HG02973 (cell line): ENCODE results near the gene ARHGAP33.

Experiments
- ATAC-seq: cut with Tn5 transposase; IDR thresholded peaks from one replicate; pipeline ENCODE4 v1.9.1; 2021; ENCODE audit warnings: moderate library complexity; ENCODE audit not compliant: unreplicated experiment

The ARHGAP33 gene

DNA sequence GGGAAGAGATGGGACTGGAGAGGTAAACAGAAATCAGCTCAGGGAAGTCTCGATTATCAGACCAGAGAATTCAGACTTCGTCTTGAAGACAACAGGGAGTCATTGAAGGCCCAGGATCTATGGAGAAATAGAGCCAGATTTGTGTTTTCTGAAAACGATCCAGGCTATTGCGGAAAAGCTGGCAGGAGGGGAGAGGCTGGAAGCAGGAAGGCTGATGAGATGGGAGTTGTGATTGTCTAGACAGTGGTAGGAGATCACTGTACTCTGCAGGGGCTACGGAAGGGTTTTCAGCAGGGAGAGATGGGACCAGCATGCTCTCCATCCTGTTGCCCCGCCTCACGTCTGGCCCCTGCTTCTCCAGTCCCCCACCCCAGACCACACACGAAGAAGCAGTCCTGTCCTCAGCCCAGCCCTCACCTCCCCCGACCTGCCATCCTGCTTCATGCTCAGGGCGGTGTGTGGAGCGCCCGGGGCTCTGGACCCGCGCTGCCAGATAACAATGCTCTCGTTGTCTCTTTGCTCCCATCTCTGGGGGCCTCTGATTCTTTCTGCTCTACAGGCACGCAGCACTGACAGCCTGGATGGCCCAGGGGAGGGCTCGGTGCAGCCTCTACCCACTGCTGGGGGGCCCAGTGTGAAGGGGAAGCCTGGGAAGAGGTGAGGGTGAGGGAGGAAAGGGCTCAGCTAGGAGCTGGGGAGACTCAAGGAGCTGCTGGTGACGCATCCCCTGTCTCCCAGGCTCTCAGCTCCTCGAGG is 1.9 kb downstream of the ARHGAP33 start:
- no peak for ATAC-seq

DNA sequence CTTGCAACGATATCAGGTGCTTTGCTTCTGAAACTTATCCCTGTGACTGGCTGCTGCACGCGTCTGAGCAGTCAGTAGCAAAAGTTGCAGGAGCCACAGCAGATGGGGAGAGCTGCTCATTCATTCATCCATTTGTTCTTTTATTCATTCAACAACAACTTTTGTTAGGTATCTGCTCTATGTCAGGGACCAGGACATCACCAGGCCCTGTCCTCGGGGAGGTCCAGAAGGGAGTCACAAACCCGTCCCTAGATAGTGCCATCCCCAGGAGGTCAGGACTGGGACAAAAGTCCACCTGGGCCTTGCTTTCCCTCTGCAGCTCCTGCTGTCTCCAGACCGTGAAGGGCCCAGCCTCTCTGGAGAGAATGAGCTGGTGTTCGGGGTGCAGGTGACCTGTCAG is 2.6 kb downstream of the ARHGAP33 start:
- no peak for ATAC-seq

DNA sequence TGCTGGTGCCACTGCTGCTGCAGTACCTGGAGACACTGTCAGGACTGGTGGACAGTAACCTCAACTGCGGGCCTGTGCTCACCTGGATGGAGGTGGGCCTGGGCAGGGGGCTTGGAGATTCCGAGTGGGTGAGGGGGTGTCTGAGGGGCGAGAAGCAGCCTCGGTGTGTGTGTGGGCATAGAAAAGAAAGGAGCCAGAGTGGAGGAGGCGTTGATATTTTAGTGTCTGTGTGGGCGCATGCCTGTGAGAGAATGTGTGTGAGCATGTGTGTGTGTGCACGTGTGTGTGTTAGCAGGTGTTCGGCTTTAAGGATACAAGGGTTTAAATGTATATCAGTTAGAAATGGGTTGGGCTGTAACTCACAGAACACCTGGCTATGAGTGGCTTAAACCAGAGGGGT is 3.7 kb downstream of the ARHGAP33 start:
- no peak for ATAC-seq

DNA sequence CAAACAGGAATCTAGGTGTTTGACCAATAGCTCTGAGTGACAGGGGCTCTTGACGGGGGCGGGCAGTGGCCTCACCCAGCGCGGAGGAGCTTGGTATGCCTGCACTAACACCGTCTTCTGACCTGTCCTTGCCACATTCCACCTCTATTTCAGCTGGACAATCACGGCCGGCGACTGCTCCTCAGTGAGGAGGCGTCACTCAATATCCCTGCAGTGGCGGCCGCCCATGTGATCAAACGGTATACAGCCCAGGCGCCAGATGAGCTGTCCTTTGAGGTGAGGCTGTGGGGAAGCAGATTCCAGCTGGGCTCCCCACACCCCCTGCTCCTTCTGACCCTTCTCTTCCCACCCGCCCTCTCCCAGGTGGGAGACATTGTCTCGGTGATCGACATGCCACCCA is 4.7 kb downstream of the ARHGAP33 start:
- no peak for ATAC-seq

DNA sequence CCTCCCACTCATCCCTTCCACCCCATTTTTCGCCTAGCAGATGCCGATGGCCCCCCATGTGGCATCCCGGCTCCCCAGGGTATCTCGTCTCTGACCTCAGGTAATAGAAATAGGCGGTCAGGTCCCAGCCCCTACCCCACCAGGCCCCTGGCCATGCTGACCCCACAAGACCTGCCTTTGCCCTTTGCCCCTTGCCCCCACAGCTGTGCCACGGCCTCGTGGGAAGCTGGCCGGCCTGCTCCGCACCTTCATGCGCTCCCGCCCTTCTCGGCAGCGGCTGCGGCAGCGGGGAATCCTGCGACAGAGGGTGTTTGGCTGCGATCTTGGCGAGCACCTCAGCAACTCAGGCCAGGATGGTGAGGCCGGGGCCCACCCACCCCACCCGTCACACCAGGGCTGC is 5.4 kb downstream of the ARHGAP33 start:
- ATAC-seq, result no peak

DNA sequence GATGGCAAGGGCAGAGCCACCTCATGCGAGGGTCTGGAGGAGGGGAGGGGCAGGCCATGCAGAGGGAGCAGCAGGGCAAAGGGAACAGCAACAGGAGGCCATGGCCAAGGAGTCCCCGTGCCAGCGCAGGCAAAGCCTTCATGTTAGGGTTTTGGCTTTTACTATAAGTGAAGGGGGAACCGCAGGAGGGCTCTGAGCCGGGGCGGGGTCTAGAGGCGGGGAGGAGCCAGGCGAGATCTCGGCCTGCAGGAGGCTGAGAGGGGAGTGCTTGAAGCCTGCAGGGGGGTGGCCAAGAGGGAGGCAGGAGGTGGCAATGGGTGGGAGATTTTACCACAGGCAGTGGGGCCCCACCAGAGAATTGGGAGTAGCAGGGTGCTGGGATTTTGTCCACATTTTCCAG is 6.3 kb downstream of the ARHGAP33 start:
- no peak for ATAC-seq

DNA sequence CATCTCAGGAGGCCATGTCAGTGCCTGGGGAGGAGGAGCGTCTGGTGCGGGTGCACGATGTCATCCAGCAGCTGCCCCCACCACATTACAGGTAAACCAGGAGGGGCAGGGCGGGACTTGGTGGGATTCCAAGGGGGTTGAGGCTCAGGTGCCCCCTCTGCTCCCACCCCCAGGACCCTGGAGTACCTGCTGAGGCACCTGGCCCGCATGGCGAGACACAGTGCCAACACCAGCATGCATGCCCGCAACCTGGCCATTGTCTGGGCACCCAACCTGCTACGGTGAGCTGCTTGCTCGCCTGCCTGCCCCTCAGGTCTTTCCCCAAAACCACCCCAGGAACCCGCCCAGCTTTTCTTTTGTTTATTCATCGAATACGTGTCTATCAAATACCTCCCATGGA is 7.2 kb downstream of the ARHGAP33 start:
- ATAC-seq, result no peak

DNA sequence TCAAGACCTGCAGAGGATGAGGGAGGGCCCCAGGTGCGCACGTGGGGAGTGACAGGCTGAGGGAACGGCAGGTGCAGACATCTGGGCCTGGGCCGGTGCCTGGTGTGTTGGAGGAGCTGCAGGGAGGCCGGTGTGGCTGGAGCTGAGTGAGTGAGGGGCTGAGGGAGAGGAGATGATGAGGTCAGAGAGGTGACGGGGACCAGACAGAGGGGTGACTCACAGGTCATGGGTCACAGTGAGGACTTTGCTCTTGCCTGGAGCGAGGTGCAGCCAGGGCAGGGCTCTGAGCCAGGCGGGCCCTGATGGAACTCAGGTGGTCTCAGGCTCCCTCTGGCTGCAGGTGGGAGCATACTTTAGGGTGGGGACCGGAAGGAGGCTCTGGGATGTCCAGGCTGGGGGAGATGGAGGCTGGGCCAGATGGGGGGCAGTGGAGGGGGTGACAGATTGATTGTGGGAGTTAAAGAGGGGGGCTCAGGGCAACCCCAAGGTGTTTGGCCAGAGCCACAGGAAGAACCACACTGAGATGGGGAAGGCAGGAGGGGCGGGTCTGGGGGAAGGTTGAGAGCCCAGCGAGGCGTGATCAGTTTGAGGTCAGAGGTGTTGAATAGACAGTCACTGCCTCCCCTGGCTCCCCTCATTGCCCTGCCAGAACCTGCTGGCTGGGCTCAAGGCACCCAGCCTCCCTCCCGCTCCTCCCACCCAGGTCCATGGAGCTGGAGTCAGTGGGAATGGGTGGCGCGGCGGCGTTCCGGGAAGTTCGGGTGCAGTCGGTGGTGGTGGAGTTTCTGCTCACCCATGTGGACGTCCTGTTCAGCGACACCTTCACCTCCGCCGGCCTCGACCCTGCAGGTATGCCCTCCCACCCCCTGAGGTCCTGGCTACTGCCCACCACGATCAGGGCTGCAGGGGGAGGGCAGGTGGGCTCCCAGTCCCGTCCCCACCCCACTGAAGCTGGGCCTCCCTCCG is 8.4 kb downstream of the ARHGAP33 start:
- no peak for ATAC-seq

DNA sequence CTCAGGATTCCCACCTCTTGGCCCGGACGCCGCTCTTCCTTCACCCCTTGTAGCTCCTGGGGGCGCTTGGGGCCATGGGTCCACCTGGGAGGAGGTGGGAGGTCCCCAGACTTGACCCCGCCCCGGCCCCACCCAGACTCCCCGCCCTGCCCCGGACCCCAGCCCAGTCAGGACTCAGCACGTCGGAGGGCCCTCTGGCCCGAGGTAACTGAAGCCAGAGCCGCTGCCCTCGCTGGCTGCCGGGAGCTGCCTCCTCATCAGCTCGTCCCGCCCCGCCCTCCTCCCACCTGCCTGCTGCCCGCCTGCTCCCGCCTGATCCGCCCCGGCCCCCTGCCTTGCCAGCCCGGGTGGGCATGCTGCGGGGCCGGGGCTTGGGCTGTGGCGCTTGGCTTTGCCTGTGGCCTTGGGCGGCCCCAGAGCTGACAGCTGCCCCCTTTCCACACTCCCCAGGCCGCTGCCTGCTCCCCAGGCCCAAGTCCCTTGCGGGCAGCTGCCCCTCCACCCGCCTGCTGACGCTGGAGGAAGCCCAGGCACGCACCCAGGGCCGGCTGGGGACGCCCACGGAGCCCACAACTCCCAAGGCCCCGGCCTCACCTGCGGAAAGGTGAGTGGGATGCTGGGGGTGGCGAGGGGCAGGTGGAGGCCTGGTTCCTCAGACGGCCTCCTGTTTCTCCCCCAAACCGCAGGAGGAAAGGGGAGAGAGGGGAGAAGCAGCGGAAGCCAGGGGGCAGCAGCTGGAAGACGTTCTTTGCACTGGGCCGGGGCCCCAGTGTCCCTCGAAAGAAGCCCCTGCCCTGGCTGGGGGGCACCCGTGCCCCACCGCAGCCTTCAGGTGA is 9.4 kb downstream of the ARHGAP33 start:
- no peak for ATAC-seq

DNA sequence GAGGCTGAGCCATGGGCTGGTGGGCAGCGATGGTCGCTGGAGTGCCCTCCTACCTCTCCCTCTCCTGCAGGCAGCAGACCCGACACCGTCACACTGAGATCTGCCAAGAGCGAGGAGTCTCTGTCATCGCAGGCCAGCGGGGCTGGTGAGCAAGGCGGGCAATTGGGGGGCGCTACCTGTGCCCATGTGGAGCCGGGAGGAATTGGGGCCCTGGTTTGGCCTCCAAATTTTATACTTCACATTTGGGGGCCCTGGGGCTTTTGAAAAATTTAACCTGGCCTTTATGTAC is 9.9 kb downstream of the ARHGAP33 start:
- ATAC-seq, result no peak

DNA sequence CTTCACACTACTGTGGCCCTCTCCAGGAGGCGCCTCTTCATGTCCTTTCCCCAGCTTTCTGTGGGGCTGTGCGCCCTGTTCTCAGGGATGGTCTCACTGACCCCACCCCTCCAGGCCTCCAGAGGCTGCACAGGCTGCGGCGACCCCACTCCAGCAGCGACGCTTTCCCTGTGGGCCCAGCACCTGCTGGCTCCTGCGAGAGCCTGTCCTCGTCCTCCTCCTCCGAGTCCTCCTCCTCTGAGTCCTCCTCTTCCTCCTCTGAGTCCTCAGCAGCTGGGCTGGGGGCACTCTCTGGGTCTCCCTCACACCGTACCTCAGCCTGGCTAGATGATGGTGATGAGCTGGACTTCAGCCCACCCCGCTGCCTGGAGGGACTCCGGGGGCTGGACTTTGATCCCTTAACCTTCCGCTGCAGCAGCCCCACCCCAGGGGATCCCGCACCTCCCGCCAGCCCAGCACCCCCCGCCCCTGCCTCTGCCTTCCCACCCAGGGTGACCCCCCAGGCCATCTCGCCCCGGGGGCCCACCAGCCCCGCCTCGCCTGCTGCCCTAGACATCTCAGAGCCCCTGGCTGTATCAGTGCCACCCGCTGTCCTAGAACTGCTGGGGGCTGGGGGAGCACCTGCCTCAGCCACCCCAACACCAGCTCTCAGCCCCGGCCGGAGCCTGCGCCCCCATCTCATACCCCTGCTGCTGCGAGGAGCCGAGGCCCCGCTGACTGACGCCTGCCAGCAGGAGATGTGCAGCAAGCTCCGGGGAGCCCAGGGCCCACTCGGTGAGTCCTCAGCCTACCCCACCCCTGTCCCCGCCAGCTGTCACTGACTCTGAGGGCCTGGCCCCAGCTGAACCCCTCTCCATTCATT is 11.2 kb downstream of the ARHGAP33 start:
- ATAC-seq, result no peak

DNA sequence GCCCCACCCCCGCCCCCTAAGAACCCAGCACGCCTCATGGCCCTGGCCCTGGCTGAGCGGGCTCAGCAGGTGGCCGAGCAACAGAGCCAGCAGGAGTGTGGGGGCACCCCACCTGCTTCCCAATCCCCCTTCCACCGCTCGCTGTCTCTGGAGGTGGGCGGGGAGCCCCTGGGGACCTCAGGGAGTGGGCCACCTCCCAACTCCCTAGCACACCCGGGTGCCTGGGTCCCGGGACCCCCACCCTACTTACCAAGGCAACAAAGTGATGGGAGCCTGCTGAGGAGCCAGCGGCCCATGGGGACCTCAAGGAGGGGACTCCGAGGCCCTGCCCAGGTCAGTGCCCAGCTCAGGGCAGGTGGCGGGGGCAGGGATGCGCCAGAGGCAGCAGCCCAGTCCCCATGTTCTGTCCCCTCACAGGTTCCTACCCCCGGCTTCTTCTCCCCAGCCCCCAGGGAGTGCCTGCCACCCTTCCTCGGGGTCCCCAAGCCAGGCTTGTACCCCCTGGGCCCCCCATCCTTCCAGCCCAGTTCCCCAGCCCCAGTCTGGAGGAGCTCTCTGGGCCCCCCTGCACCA is 11.9 kb downstream of the ARHGAP33 start:
- no peak for ATAC-seq

DNA sequence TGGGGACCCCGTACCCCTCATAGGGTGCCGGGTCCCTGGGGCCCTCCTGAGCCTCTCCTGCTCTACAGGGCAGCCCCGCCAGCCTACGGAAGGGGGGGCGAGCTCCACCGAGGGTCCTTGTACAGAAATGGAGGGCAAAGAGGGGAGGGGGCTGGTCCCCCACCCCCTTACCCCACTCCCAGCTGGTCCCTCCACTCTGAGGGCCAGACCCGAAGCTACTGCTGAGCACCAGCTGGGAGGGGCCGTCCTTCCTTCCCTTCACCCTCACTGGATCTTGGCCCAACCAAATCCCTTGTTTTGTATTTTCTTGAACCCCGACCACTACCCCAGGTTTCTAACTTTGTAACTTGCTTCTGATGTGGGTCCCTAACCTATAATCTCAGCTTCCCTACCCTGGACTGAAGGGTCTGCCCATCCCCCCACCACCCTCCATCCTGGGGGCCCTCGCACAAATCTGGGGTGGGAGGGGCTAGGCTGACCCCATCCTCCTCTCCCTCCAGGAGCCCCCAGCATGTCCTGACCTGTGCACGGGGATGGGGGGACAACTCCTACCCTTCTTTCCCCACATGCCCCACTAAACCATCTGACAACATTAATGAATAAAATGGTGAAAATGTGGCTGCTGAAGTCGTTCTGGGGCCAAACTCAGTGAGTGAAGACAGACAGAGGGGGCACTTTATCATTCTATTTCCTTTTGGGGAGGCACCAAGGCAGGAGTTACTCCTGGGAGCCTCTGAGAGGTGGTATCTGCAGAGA is 13.0 kb downstream of the ARHGAP33 start:
- no peak for ATAC-seq

DNA sequence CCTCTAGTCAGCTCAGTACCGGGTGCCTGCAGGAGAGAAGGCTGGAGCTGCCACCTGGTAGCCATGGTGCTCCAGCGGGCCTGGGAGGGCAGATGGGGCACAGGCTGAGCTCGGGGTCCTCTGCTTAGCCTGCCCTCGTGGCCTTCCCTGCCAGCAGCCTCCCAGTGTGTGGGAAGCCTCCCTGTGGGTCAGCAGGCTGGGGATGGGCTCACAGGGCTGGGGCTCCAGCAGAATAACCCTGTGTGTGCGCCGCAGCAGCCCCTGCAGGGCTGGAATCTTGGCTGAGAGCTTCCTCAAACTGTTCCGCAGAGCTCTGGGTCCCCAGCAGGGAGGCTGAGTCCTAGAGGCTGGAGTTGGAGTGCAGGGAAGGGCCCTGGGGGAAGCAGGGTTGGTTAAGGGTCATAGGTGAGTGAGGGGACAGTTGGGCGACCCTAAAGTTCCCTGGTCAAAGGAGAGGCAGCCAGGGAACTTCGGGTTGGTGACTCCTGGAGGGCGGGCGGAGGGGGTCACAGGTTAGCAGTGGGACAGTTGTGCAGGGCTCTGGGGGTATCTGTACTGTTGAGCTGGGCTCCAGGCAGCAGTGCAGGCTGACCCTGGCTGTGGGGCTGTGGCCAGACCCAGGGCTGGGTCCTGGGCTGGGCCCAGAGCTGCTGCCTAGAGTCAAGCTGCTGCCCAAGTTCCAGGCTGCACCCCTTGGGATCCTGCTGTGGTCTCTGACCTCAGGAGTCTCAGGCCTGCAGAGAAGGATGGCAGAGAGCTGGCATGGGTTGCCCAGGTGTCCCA is 14.0 kb downstream of the ARHGAP33 start:
- no peak for ATAC-seq

DNA sequence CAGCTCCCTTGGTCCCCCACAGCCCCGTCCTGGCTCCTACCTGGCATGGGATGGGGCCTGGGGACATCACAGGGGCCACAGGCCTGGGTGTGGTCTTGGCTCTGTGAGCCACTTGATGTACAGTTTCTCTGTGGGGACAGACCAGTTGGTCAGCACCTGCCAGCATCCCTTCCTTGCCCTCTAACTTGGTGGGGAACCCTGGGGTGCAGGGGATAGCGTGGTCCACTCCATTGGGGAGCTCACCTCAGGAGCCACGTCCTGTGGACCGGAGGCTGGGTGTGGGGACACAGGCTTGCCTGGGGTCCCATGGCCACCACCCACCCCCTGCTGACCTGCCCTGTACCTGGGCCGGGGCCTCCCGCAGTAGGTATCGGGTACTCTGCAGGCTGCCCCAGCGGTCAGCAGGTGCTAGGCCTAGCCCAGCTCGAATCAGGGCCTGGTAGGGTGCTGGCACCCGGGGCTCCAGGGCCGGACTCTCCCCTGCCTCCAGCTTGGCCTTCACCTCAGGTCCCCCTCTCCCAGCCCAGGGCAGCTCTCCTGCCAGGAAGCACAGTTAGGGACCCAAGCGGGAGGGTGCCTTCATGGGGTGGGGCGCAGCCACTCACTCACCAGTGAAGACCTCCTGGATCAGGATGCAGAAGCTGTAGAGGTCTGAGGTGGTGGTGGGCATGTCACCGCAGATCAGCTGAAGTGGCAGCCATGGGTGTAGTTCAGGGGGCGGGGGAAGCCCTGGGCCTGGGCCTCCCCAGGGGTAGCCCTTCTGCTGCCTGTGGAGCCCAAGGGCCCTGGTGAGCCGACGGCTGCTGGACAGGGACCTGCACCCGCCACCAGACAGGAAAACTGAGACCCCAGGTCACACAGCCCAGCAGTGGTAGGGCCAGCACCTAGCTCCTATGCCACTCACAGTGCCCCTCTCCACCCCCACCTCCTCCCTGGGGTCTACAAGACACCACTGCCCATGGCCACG is 14.9 kb downstream of the ARHGAP33 start:
- no peak for ATAC-seq

DNA sequence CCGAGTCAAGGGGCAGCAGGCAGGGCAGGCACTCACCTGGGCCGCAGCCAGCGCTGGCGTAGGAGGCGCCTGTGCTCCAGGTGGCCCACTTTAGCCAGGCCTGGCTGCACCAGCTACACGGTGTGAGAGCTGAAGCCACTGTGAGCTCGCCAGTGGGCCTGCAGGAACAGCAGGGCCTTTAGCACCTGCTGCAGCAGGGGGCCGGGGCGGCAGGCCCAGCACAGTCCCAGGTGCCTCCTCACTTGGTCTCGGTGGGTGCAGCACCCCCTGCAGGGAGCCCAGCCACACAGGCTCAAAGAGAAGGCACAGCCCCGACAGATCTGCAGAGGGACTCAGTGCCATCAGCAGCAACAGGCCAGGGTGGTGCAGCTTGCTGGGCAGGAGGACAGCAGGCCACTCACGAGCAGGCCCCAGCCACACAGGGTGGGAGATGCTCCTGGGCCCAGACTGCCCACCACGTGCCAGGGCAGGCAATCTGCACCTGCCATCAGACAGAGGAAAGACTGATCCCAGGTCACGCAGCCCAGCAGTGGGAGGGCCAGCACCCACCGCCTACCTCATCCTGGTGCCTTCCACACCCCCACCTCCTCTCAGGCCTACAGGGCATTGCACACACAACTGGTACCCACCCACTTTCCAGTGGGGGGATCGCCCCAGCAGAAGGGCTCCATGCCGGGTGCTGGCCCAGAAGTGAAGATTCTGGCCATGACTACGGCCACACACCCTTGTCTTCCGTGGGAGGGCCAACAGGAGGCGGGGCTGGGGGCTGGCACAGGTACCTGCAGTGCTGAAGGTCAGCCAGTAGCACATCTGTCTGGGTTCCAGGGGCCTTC is 15.8 kb downstream of the ARHGAP33 start:
- no peak for ATAC-seq

DNA sequence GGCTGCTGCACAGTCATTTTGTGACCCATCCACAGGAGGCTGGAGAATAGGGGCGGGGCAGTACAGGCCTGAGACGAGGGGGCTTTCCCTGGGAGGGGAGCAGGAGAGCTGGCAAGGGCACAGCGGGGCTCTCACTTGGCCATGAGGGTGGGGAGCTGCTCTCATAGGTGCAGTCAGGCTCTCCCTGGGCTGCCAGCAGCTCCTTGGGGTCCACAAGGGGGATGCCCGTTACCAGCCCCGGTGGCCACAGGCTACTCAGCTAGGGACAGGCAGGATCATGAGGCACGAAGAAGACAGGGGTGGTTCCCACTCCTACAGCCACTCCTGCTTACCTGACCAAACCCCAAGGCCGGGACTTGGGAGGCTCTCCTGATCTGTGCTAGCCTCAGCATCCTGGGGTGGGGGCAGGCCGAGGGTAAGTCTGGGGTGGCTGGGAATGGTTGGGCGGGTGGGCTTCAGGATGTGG is 16.5 kb downstream of the ARHGAP33 start:
- ATAC-seq, result no peak
